GM10248 (cell line): ENCODE data around the gene HSDL1.

Experiments used
- CTCF ChIA-PET: fragments of 300-600 bp; sonication (Branson Sonifier 250); formaldehyde crosslinking; extraction: SDS; loops from one replicate; lab custom pipeline; 2021; ENCODE audit warnings: antibody characterized with exemption; lab: Yijun Ruan, JAX
- POLR2A ChIA-PET: fragments of 350-650 bp; sonication (Branson Sonifier 250); formaldehyde crosslinking; extraction: SDS; loops from one replicate; lab custom pipeline; 2020; ENCODE audit warnings: antibody characterized with exemption; lab: Yijun Ruan, JAX
- DNase-seq: peaks from one replicate; pipeline ENCODE4 v3.0.0; 2012; ENCODE audit errors: extremely low spot score
- TF ChIP-seq, protein P1 (sequence below): IDR thresholded peaks from 2 replicates; pipeline ENCODE4 v1.5.1; 2012; ENCODE audit warnings: mild to moderate bottlenecking, low read depth; ENCODE audit errors: extremely low read depth, missing control alignments, control extremely low read depth

Gene HSDL1

DNA sequence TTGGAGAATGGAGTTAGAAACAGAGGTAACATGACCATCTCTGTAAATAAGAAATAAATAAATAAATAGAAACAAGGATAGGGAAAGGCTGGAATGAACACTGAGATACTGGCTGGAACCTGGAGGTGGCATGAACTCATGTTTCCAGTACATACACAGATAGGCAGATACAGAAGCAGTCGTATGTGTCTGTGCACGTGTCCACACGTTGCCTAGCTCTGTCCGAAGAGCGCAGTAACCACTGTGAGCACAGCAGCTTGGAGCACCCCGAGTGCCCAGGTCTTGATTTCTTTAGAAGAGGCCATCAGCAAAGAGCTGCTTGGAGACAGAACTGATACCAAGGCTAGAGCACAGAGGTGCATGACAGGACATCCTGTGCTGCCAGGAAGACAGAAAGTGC, 65.3 kb downstream of the HSDL1 start:
- TF ChIP-seq, protein P1, sequence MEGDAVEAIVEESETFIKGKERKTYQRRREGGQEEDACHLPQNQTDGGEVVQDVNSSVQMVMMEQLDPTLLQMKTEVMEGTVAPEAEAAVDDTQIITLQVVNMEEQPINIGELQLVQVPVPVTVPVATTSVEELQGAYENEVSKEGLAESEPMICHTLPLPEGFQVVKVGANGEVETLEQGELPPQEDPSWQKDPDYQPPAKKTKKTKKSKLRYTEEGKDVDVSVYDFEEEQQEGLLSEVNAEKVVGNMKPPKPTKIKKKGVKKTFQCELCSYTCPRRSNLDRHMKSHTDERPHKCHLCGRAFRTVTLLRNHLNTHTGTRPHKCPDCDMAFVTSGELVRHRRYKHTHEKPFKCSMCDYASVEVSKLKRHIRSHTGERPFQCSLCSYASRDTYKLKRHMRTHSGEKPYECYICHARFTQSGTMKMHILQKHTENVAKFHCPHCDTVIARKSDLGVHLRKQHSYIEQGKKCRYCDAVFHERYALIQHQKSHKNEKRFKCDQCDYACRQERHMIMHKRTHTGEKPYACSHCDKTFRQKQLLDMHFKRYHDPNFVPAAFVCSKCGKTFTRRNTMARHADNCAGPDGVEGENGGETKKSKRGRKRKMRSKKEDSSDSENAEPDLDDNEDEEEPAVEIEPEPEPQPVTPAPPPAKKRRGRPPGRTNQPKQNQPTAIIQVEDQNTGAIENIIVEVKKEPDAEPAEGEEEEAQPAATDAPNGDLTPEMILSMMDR = no peak
- ChIA-PET CTCF (interaction anchor here (1.1 to 13.5 kb wide), 5 partner anchors 9 to 123 kb away, joined by 3 to 155 read pairs (median 4); partner anchors contain the start of gene TAF1C), POLR2A (no interaction called here)
- no peak for DNase-seq

DNA sequence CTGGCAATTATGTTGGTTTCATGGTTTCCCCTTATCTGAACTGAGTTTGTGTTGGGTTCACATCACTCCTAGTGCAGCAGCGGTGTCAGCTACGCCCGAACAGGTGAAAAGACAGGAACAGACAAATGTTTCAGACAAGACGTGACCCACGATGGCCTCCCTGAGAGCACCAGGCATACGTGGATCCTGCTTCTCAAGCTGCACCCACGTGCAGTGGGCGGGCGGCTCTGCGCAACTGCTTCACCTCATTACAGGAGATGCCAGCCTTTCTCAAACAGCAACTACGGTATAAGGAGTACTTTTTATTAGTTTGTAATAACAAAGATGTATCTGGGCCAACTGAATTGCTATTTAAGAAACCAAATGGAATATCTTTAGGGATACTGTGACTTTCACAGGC, 69.6 kb downstream of the HSDL1 start:
- CTCF ChIA-PET = interaction anchor here (0.8 to 1.4 kb wide), 4 partner anchors 9 to 112 kb away, joined by 3 to 5 read pairs (median 4); partner anchors contain the start of gene TAF1C
- no peak for DNase-seq
- POLR2A ChIA-PET = no interaction called here
- TF ChIP-seq, protein P1 = no peak

DNA sequence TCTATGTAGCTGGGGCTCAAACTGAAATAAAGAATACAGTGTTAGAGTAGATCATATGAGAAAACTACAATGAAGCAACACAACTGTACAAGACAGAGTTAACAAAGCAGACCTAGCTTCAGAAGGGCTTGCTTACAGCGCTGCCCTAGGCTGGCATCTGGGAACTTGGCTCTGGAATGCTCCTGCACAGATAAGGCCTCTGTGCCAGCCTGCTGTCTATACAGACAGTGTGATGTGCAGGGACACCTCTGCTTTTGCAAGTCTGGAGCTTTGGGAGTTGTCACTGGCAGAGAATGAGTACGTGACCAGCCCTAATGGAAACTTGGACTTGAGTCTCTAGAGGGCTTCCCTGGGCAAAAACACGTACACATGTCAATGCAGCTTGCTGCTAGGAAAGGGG, 70.3 kb downstream of the HSDL1 start:
- TF ChIP-seq, protein P1 = no peak
- POLR2A ChIA-PET = no interaction called here
- CTCF ChIA-PET = interaction anchor here (0.8 to 1.4 kb wide), 5 partner anchors 9 to 112 kb away, joined by 3 to 5 read pairs (median 3); partner anchors contain the start of gene TAF1C

More for the DNA sequence above, 70.3 kb downstream of the HSDL1 start:
- DNase-seq = no peak
